HCT116 (cell line): Measurements from ENCODE around the gene NEURL1B. TPM values are rescaled to one million over a fixed set of nuclear protein-coding genes. Genes with fewer than 3 reads are reported as not detected.

Experiments used
- ATAC-seq: fragments of 200-7000 bp; cut with Tn5 transposase; 2 replicates; pipeline ENCODE4 v1.9.1; 2020; ENCODE audit warnings: mild to moderate bottlenecking, moderate library complexity
- BruUV-seq: library from RNA; stranded (reverse); fragments of 400-500 nt; replicated peaks from 2 replicates; lab custom pipeline; 2021; lab: Mats Ljungman, UMichigan
- CTCF ChIA-PET: fragments of 300-600 bp; sonication (Branson Sonifier 250); formaldehyde crosslinking; loops from one replicate; lab custom pipeline; 2021; ENCODE audit warnings: antibody characterized with exemption; lab: Charles Lee
- POLR2A ChIA-PET: fragments of 300-600, 350-600 bp; sonication (Branson Sonifier 250); formaldehyde crosslinking; loops from one replicate; lab custom pipeline; 2021; ENCODE audit warnings: antibody characterized with exemption; lab: Charles Lee
- RAD21 ChIA-PET, 2 experiments: fragments of 300-600 bp; sonication (Branson Sonifier 250); formaldehyde crosslinking; loops; one replicate each; lab custom pipeline; 2023; ENCODE audit warnings: low total read pairs in 2 of 2; ENCODE audit not compliant: uncharacterized antibody in 2 of 2, unreplicated experiment in 2 of 2, low non-redundant PET in 1 of 2; lab: Charles Lee
- DNase-seq: peaks from one replicate; pipeline ENCODE4 v3.0.0-alpha.2; 2010; ENCODE audit warnings: low read depth, low spot score
- H2AFZ ChIP-seq: fragments of 200-600 bp; shearing (Covaris generic), sonication (generic); 2 replicates; pipeline ENCODE4 v1.6.1; 2017; ENCODE audit warnings: low read depth, mixed run types, mixed read lengths, antibody characterized with exemption, low read length; ENCODE audit not compliant: poor library complexity, severe bottlenecking
- H3K27ac ChIP-seq: 2 replicates; pipeline ENCODE4 v1.5.1; 2012; ENCODE audit warnings: low read depth, low read length
- H3K27me3 ChIP-seq: fragments of 200-600 bp; sonication (generic); 2 replicates; pipeline ENCODE4 v1.6.1; 2016; ENCODE audit warnings: mixed run types, low read length, mixed read lengths; ENCODE audit not compliant: insufficient read depth
- H3K36me3 ChIP-seq, 2 experiments: fragments of 200-500 bp in 1 of 2; fragments of 200-600 bp in 1 of 2; sonication (Bioruptor generic) in 1 of 2; sonication (generic) in 1 of 2; 2 replicates each; pipeline versions ENCODE4 v1.5.1 to v1.6.1; 2014 to 2016; ENCODE audit warnings: low read length in 2 of 2, inconsistent platforms in 1 of 2, mixed read lengths in 1 of 2, mixed run types in 1 of 2; ENCODE audit not compliant: insufficient read depth in 2 of 2, control insufficient read depth in 1 of 2
- H3K4me1 ChIP-seq, 2 experiments: fragments of 200-600 bp in 1 of 2; sonication (generic) in 1 of 2; 2 replicates each; pipeline versions ENCODE4 v1.5.1 to v1.6.1; 2012 to 2017; ENCODE audit warnings: low read length in 2 of 2, inconsistent platforms in 1 of 2, mild to moderate bottlenecking in 1 of 2, mixed read lengths in 1 of 2, mixed run types in 1 of 2, moderate library complexity in 1 of 2; ENCODE audit not compliant: insufficient read depth in 2 of 2, control insufficient read depth in 1 of 2
- H3K4me2 ChIP-seq: fragments of 200-600 bp; sonication (generic); 2 replicates; pipeline ENCODE4 v1.6.1; 2017; ENCODE audit warnings: mixed run types, low read length, mixed read lengths
- H3K4me3 ChIP-seq, 2 experiments: fragments of 200-600 bp in 1 of 2; sonication (generic) in 1 of 2; replicated peaks in 1 of 2; 2 replicates each; pipeline ENCODE4 v1.5.1; 2011 to 2016; ENCODE audit warnings: low read length in 2 of 2, control low read depth in 1 of 2, low read depth in 1 of 2, mild to moderate bottlenecking in 1 of 2, mixed read lengths in 1 of 2, mixed run types in 1 of 2
- H3K79me2 ChIP-seq: fragments of 200-600 bp; sonication (generic); 2 replicates; pipeline ENCODE4 v1.6.1; 2017; ENCODE audit warnings: mild to moderate bottlenecking, mixed run types, low read length, moderate library complexity, mixed read lengths; ENCODE audit not compliant: insufficient read depth
- H3K9ac ChIP-seq: fragments of 200-600 bp; sonication (generic); 2 replicates; pipeline ENCODE4 v1.6.1; 2016; ENCODE audit warnings: low read length, mixed read lengths
- H3K9me2 ChIP-seq: fragments of 200-600 bp; sonication (generic), shearing (Covaris generic); 2 replicates; pipeline ENCODE4 v1.6.1; 2017; ENCODE audit warnings: mixed run types, mild to moderate bottlenecking, moderate library complexity; ENCODE audit not compliant: insufficient read depth
- H3K9me3 ChIP-seq, 2 experiments: fragments of 200-500 bp in 1 of 2; fragments of 200-600 bp in 1 of 2; sonication (Bioruptor generic) in 1 of 2; sonication (generic) in 1 of 2; 2 replicates each; pipeline ENCODE4 v1.6.1; 2014 to 2017; ENCODE audit warnings: low read length in 2 of 2, mixed read lengths in 2 of 2, inconsistent platforms in 1 of 2, low read depth in 1 of 2, mild to moderate bottlenecking in 1 of 2, mixed run types in 1 of 2, moderate library complexity in 1 of 2; ENCODE audit not compliant: control insufficient read depth in 1 of 2, insufficient read depth in 1 of 2
- H4K20me1 ChIP-seq: fragments of 200-600 bp; sonication (generic), shearing (Covaris generic); 2 replicates; pipeline ENCODE4 v1.6.1; 2017; ENCODE audit warnings: mixed run types, mild to moderate bottlenecking, moderate library complexity; ENCODE audit not compliant: insufficient read depth
- CBX3 ChIP-seq: IDR thresholded peaks from 2 replicates; pipeline ENCODE4 v1.6.1; 2012; ENCODE audit warnings: low read depth
- ELF1 ChIP-seq: IDR thresholded peaks from 2 replicates; pipeline ENCODE4 v1.6.1; 2012; ENCODE audit warnings: low read depth, borderline replicate concordance
- JUND ChIP-seq: IDR thresholded peaks from 2 replicates; pipeline ENCODE4 v1.6.1; 2012
- POLR2A ChIP-seq: IDR thresholded peaks from 2 replicates; pipeline ENCODE4 v1.7.0; 2011; ENCODE audit warnings: borderline replicate concordance; ENCODE audit not compliant: insufficient read depth, insufficient read length; ENCODE audit errors: extremely low read depth
- SRF ChIP-seq: IDR thresholded peaks from 2 replicates; pipeline ENCODE4 v1.6.1; 2012; ENCODE audit warnings: low read depth
- TCF7L2 ChIP-seq: IDR thresholded peaks from 2 replicates; pipeline ENCODE4 v1.7.0; 2011; ENCODE audit warnings: borderline replicate concordance, inconsistent platforms; ENCODE audit not compliant: insufficient read depth, insufficient read length; ENCODE audit errors: extremely low read depth
- YY1 ChIP-seq: IDR thresholded peaks from 2 replicates; pipeline ENCODE4 v1.6.1; 2011; ENCODE audit warnings: low read length, low read depth, moderate library complexity, mild to moderate bottlenecking; ENCODE audit not compliant: insufficient replicate concordance; ENCODE audit errors: extremely low read depth
- ZFX ChIP-seq: fragments of 450-650 bp; IDR thresholded peaks from 2 replicates; pipeline ENCODE4 v1.6.1; 2017
- intact Hi-C: fragments of 100-400 bp; cut with micrococcal nuclease; formaldehyde crosslinking; loops from 2 replicates; pipeline ENCODE4 v1.10.0; 2022
- total RNA-seq: library from RNA; stranded (reverse); gene quantifications from one replicate; pipeline ENCODE4 v1.2.1, GENCODE V29; 2021; ENCODE audit not compliant: unreplicated experiment
- TF ChIP-seq, protein P1 (sequence below): IDR thresholded peaks from 2 replicates; pipeline ENCODE4 v1.6.1; 2011; ENCODE audit warnings: mild to moderate bottlenecking, low read length, moderate library complexity; ENCODE audit not compliant: insufficient replicate concordance; ENCODE audit errors: extremely low read depth
- TF ChIP-seq, protein P2 (sequence below): IDR thresholded peaks from 2 replicates; pipeline ENCODE4 v1.6.1; 2012
- TF ChIP-seq, protein P3 (sequence below): IDR thresholded peaks from 2 replicates; pipeline ENCODE4 v1.6.1; 2012; ENCODE audit warnings: low read depth

The NEURL1B gene
- total RNA-seq, 1 experiment from 2014 or later = 5.8 TPM

DNA sequence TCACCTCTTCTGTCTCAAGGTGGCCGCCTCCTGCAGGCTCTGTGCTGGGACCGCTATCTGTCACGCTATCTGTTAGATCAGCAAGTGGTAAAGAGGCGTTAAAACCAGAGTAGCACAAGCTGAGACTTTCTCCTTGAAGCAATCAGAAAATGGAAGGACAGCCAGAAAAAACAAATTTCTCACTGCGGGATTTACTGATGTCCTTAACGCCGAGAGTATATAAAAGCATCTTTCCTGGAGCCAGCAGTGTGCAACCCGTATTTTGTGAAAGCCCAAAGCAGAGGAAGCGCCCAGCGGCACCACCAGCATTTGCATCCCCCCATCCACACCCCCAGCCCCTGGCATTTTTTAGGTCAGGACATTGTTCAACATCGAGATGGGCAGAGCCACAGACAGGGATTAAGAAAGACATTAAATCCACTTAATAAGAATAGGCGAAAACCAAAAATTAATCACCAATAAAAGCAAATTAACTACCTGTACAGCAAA lies 81.3 kb downstream of the NEURL1B start:
- DNase-seq (no peak), ATAC-seq (no peak)
- Histone ChIP-seq H3K4me3 (no peak overlapping the region), H3K9ac (no peak overlapping the region), H3K9me3 (no peaks in the 10 kb centered on the region), H2AFZ (no peak overlapping the region), H3K79me2 (no peaks in the 10 kb centered on the region), H3K4me1 (no peaks in the 10 kb centered on the region), H3K36me3 (no peaks in the 10 kb centered on the region), H3K9me2 (no peaks in the 10 kb centered on the region), H3K4me2 (no peak overlapping the region), H4K20me1 (no peaks in the 10 kb centered on the region), H3K27ac (no peak overlapping the region), H3K27me3 (no peaks in the 10 kb centered on the region)
- TF ChIP-seq, protein P1, sequence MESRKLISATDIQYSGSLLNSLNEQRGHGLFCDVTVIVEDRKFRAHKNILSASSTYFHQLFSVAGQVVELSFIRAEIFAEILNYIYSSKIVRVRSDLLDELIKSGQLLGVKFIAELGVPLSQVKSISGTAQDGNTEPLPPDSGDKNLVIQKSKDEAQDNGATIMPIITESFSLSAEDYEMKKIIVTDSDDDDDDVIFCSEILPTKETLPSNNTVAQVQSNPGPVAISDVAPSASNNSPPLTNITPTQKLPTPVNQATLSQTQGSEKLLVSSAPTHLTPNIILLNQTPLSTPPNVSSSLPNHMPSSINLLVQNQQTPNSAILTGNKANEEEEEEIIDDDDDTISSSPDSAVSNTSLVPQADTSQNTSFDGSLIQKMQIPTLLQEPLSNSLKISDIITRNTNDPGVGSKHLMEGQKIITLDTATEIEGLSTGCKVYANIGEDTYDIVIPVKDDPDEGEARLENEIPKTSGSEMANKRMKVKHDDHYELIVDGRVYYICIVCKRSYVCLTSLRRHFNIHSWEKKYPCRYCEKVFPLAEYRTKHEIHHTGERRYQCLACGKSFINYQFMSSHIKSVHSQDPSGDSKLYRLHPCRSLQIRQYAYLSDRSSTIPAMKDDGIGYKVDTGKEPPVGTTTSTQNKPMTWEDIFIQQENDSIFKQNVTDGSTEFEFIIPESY = no peak
- no peak for TF ChIP-seq SRF
- no peak for TF ChIP-seq TCF7L2
- TF ChIP-seq CBX3 = no peak
- TF ChIP-seq ELF1 = no peak
- no peak for TF ChIP-seq JUND
- TF ChIP-seq, protein P2, sequence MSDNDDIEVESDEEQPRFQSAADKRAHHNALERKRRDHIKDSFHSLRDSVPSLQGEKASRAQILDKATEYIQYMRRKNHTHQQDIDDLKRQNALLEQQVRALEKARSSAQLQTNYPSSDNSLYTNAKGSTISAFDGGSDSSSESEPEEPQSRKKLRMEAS = no peak
- no peak for TF ChIP-seq POLR2A
- TF ChIP-seq, protein P3, sequence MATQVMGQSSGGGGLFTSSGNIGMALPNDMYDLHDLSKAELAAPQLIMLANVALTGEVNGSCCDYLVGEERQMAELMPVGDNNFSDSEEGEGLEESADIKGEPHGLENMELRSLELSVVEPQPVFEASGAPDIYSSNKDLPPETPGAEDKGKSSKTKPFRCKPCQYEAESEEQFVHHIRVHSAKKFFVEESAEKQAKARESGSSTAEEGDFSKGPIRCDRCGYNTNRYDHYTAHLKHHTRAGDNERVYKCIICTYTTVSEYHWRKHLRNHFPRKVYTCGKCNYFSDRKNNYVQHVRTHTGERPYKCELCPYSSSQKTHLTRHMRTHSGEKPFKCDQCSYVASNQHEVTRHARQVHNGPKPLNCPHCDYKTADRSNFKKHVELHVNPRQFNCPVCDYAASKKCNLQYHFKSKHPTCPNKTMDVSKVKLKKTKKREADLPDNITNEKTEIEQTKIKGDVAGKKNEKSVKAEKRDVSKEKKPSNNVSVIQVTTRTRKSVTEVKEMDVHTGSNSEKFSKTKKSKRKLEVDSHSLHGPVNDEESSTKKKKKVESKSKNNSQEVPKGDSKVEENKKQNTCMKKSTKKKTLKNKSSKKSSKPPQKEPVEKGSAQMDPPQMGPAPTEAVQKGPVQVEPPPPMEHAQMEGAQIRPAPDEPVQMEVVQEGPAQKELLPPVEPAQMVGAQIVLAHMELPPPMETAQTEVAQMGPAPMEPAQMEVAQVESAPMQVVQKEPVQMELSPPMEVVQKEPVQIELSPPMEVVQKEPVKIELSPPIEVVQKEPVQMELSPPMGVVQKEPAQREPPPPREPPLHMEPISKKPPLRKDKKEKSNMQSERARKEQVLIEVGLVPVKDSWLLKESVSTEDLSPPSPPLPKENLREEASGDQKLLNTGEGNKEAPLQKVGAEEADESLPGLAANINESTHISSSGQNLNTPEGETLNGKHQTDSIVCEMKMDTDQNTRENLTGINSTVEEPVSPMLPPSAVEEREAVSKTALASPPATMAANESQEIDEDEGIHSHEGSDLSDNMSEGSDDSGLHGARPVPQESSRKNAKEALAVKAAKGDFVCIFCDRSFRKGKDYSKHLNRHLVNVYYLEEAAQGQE = no peak
- no peak for TF ChIP-seq ZFX
- TF ChIP-seq YY1 = no peak
- intact Hi-C loops = no loop called here
- CTCF ChIA-PET = no interaction called here
- RAD21 ChIA-PET = no interaction called here
- BruUV-seq = no TSS peak
- POLR2A ChIA-PET = no interaction called here
